Renal pelvis (tissue), 4 donors: ENCODE data around the gene TMA7. TPM values are rescaled to one million over a fixed set of nuclear protein-coding genes. Genes with fewer than 3 reads are reported as not detected.

Experiments used
- DNase-seq: peaks from one replicate; pipeline ENCODE4 v3.0.0-alpha.2; 2013
- polyA plus RNA-seq, 3 donors: library from polyadenylated mRNA; unstranded; fragments of 120-200 nt; gene quantifications; one replicate each; pipeline ENCODE4 v1.2.1, GENCODE V29; 2013; ENCODE audit not compliant: insufficient read length in 3 of 3

The TMA7 gene
- polyA plus RNA-seq, 3 donors = 250 to 316 (median 307) TPM

GRCh38 chr3:48405343-48405881 is 34.6 kb upstream of the TMA7 start:
- DNase-seq = no peak

DNA sequence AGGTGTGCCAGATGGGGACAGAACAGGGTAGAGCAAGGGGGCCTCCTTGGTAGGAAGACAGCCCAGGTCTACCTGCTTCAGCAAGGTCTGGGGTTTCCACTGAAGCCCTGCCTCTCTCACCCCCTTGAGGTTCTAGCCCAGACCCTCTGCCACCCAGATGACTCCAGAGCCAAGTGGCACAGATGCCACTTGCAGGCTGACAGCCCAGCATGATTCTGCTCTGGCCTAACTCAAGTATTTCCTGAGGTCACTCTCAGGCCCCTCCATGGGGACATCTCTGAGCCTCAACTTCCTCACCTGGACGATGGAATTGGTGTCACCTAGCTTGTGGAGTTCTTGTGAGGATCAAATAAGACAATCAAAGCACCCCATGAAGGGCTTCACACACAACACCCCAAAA is 34.1 kb upstream of the TMA7 start:
- DNase-seq = no peak

DNA sequence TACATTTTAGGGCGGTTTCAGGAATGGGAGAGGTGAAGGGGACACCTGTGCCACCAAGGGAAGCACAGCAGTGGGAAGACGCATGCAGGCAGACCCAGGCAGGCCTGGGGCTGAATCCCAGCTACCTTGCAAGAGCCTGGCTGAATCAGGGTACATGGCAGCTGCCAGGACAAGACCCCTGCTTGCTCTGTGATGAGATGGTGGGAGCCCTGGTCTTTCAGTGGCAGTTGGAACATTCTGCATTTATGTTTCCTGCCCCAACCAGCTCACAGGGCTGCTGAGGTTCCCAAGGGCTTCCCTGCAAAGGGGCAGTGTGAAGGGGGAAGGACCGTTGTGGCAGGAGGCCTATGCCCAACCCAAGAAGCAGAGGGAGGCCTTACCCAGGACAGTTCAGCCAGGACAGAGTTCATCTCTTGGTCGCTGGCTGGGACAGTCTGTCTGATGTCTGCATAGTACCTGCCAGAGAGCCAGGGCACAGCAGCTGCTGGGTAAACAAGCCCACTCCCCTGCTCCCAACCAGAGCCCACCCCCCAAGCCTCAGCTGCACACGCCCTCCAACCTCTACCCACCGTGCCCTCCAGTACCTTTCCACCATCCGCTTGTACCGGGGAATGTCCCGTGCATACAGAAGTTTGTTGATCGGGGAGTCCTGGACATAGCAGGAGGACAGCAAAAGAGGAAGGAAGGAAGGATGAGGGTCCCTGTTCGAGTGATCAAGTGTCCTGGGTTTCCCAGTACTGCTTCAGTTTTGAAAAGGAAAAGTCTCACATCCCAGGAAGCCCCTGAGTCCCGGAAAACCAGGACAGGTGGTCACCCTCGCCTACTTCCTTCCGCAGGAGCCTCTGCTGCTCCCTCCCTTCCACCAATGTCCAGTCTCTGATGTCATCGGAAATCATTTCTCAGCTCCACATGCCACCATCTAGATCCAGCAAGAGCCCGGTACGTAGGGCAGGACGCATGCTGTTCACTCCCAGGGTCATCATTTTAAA is 33.3 kb upstream of the TMA7 start:
- no peak for DNase-seq

GRCh38 chr3:48407542-48408099 is 32.4 kb upstream of the TMA7 start:
- DNase-seq = no peak

- no peak for DNase-seq
These were observed 31.2 kb upstream of the TMA7 start for GRCh38 chr3:48408823-48409281.

GRCh38 chr3:48409291-48410201 is 30.5 kb upstream of the TMA7 start:
- DNase-seq = no peak

DNA sequence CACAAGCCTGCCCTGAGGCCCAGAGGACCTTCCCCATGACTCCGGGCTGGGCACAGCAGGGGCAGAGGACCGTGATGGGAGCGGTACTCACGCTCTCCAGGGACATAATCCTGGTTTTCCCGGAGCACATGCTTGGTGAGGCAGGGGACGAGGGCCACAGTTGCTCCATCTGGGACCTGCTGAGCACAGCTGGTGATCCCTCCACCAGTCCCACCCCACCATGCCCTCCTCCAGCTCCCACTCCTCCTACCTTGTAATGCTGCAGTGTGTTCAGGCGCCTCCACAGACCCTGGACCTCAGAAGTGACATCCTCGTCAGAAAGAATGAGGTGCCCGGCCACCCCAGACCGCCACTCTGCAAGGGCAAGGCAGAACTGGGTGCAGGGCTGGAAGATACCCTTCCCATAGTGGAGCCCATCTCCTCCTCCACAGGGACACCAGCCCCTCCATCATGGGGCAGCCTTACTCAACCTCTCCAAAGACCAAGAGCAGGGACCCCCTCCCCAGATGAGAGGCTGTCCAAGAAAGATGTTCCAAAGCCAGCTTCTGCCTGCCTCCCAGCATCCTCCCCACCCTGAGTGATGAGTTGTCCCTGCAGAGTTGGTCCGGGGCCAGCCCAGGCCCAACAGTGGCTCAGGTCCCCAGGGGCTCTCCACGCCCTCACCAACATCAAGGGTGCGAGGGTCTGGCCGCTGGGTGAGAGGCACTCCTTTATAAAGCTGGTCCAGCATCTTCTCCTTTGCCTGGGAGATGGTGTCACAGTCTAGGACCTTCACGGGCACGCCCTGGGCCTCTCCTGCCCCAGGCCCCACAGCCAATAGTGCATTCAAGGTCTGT is 29.6 kb upstream of the TMA7 start:
- DNase-seq = no peak

- DNase-seq = no peak
These were observed 28.9 kb upstream of the TMA7 start for GRCh38 chr3:48411041-48411588.

GRCh38 chr3:48411606-48412374 is 28.3 kb upstream of the TMA7 start:
- DNase-seq = no peak

- no peak for DNase-seq
These were observed 27.6 kb upstream of the TMA7 start for GRCh38 chr3:48412375-48413001.

DNA sequence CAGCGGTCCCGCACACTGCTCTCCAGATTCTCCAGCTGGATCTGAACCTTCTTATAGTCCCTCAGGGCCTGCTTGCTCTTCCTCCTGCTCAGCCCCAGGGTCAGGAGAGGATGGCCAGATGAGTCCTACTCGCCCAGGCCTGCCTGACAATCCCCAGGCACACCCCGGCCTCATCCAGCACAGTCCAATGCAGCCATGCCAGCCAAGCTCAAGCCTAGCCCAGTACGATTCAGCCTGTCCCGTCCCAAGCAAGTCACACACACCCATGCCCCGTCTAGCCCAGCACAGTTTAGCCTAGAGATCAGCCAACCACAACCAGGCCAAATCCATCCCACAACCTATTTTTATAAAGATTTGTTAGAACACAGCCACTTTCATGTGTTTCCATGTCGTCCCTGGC is 27.0 kb upstream of the TMA7 start:
- DNase-seq = no peak

DNA sequence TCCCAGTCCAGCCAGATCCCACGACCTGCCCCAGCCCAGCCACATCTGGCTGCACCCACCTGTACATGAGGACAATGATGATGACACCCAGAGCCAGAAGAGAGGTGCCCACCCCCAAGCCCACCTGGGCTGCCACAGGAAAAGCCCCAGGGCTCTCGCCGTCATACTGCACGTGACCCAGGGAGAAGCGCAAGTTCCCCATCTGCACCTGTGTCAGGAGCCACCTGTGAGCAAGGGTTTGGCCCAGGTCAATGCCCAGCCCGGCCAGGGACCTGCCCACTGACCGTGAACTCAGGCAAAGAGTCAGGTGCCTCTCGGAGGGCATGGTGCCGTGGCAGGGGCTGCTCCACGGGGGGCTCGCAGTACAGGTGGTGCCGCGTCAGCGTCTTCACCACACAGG is 26.4 kb upstream of the TMA7 start:
- no peak for DNase-seq

DNA sequence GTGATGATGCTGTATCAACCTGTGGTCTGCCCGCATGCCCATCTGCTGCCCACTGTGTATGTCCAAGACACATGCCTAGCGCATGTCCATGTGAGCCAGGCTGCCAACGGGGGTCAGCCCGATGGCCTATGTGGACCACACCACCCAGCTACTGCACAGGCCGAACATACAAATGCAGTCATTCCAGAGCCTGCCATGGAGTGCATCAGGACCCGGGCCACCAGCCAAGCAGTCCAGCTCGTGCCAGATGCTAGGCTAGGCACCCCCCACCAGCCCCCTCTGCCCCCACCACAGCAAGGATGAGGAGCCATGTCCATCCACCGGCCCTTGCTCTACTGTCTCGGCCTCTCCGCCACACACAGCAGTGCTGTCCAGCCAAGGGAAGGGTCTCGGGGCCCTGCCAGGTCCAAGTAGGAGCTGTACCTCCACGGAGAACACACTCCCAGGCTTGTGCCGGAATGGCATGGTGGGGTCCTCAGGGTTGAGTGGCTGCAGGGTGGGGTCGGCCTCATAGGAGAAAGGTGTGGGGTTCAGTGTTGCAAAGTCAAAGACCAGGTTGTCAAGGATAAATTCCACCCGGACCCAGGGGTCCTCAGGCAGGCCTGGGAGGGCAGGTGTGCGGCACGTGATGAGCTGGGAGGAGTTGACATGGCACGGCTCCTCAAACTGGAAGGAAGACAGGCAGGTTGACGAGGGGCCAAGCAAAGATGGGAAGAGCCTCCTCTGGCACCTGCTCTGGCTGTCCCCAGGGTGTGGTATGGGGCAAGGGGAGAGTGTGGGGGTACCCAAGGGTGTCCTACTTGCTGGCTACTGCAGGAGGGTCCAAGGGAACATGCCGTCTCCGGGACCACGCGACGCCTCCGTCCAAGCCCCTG is 25.4 kb upstream of the TMA7 start:
- DNase-seq = no peak

DNA sequence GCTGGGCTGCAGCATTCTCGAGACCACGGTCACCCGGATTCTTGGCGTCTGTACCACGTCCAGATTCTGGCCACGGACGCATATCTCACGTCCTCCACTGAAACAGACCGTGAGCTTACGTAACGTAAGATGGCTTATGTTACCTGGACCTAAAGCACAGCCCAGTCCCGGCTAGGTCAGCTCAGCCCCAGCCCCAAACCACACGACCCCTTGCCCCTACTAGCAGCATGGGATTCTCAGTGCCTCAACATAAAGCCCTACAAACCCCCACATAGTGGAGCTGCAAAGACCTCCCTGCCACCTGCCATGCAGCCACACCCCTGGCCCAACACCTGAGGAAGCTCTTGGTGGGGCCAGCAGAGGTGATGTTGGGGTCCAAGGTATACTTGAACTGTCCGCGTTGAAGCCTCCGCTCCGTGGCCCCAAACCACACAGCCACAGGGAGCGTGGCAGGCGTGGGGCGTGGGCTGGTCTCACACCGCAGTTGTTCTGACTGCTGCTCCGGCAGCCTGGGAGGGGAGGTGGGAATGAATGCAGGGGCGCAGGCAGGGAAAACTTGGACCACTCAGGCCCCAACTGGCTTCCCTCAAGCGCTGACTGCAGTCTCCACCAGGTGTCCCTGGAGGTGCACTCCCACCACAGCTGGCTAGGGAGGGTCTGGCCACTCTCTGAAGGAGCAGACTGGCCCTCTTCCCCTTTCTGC is 24.7 kb upstream of the TMA7 start:
- no peak for DNase-seq

- no peak for DNase-seq
These were observed 24.0 kb upstream of the TMA7 start for GRCh38 chr3:48416091-48416505.

DNA sequence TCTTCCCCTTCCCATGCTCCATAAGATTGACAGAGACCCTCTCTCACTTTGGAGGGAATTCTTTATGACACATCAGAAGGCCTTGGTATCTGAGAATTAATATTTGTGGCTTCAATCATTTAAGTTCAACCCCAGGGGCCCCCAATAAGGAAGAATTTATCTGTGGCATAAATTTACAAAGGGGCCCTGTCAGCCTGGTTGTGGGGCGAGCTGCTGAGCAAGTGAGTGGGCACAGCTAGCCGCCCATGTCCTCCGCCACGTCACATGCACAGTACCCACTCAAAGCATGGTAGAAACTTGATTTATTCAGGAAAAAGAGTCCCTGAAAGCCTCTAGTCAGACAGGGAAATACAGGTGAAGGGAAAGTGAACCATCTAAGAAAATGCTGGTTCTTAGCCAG is 23.5 kb upstream of the TMA7 start:
- no peak for DNase-seq

DNA sequence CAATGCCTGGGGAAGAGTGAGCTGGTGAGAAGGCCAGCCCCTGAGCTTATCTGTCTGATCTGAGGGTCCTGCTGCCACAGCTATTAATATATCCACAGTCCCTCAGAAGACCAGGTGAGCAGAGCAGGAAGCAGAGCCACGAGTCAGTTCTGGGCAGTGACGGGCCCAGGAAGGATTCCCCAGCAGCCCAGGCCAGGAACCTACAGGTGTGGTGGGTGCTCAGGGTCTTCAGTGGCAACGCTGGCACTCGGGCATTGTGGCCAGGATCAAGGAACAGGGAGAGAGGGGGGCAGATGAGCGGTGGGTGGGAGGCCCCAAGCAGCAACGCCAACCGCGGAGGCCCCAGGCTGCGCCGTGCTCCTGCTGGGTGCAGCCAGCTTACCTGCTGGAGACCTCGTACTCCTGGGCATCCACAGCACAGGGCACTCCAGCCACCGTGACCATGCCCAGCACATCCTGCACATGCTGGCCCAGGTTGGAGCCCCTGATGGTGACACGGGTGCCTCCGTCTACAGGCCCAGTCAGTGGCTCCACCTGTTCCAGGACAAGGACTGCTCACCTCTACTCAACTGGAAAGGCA is 22.4 kb upstream of the TMA7 start:
- DNase-seq = no peak
